BE2C (cell line): Measurements from ENCODE around the gene PATJ.

Experiments used
- DNase-seq: peaks from one replicate; pipeline ENCODE4 v3.0.0-alpha.2; 2020
- H3K27me3 ChIP-seq: fragments of 250-450 bp; sonication (Bioruptor Pico); 2 replicates; pipeline ENCODE4 v1.5.1; 2020; ENCODE audit warnings: mild to moderate bottlenecking
- H3K36me3 ChIP-seq: fragments of 250-450 bp; sonication (Bioruptor Pico); 2 replicates; pipeline ENCODE4 v1.5.1; 2020; ENCODE audit warnings: mild to moderate bottlenecking
- H3K4me1 ChIP-seq: fragments of 250-450 bp; sonication (Bioruptor Pico); 2 replicates; pipeline ENCODE4 v1.5.1; 2020
- H3K4me3 ChIP-seq: 2 replicates; pipeline ENCODE4 v1.5.1; 2011; ENCODE audit warnings: low read depth, low read length
- H3K9me3 ChIP-seq: fragments of 250-450 bp; sonication (Bioruptor Pico); 2 replicates; pipeline ENCODE4 v1.5.1; 2020
- TF ChIP-seq, protein P1 (sequence below): IDR thresholded peaks from 2 replicates; pipeline ENCODE4 v1.5.1; 2012; ENCODE audit warnings: mild to moderate bottlenecking, low read depth, low read length

The PATJ gene

DNA sequence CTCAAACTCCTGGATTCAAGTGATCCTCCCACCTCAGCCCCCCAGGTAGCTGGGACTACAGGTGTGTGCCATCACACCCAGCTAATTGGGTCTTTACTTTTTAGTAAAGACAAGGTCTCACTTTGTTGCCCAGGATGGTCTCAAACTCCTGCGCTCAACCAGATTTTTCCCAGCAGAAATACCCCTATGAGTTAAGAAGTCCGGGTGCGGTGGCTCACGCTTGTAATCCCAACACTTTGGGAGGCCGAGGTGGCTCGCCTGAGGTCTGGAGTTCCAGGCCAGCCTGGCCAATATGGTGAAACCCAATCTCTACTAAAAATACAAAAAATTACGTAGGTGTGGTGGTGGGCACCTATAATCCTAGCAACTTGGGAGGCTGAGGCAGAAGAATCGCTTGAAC, 445.8 kb downstream of the PATJ start:
- no peak overlapping the region for H3K4me3 ChIP-seq
- H3K36me3 ChIP-seq, result no peaks in the 10 kb centered on the region
- TF ChIP-seq, protein P1, sequence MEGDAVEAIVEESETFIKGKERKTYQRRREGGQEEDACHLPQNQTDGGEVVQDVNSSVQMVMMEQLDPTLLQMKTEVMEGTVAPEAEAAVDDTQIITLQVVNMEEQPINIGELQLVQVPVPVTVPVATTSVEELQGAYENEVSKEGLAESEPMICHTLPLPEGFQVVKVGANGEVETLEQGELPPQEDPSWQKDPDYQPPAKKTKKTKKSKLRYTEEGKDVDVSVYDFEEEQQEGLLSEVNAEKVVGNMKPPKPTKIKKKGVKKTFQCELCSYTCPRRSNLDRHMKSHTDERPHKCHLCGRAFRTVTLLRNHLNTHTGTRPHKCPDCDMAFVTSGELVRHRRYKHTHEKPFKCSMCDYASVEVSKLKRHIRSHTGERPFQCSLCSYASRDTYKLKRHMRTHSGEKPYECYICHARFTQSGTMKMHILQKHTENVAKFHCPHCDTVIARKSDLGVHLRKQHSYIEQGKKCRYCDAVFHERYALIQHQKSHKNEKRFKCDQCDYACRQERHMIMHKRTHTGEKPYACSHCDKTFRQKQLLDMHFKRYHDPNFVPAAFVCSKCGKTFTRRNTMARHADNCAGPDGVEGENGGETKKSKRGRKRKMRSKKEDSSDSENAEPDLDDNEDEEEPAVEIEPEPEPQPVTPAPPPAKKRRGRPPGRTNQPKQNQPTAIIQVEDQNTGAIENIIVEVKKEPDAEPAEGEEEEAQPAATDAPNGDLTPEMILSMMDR, result no peak
- DNase-seq, result no peak
- H3K27me3 ChIP-seq, result no peaks in the 10 kb centered on the region
- no peaks in the 10 kb centered on the region for H3K9me3 ChIP-seq
- no peaks in the 10 kb centered on the region for H3K4me1 ChIP-seq

DNA sequence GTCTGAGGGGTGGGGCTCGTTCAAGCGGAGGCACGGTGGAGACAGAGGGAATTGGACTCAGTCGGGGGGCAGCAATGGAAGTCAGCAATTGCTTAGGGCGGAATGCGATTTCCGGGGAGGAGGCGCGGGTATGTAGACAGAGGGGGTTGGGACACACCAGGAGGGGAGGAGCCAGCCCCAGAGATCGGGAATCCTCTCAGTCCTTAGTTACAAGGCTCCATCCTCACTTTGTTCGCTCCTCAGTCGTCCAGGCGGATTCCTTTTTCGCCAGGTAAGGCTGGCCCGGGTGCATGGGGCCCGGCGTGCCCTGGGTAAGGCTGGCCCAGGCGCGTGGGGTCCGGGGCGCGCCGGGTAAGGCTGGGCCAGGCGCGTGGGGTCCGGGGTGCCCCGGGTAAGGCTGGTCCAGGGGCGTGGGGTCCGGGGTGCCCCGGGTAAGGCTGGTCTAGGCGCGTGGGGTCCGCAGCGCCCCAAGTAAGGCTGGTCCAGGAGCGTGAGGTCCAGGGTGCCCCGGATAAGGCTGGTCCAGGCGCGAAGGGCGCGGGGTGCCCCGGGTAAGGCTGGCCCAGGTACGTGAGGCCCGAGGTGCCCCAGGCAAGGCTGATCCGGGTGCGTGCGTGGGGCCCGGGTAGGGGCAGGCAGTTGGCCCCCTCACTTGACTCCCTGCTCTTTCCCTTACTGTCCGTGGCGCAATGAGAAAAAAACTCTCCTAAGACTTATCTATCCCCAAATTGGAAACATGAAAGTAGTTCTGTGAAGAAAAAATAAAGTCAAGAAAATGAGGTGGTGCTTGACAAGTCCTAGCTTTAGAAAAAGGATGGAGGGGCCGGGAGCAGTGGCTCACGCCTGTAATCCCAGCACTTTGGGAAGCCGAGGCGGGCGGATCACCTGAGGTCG, 452.6 kb downstream of the PATJ start, which contains the start of gene L1TD1:
Gene L1TD1 (plus strand): TSS at position 199 of the 894 bp plus-strand sequence. CDS start 11,780 bp downstream, outside the sequence.
- H3K9me3 ChIP-seq, result no peaks in the 10 kb centered on the region
- TF ChIP-seq, protein P1, result no peak
- H3K36me3 ChIP-seq, result no peaks in the 10 kb centered on the region
- H3K27me3 ChIP-seq, result no peaks in the 10 kb centered on the region
- no peak for DNase-seq
- H3K4me1 ChIP-seq, result no peaks in the 10 kb centered on the region
- no peak within 1 kb of the TSS for H3K4me3 ChIP-seq

DNA sequence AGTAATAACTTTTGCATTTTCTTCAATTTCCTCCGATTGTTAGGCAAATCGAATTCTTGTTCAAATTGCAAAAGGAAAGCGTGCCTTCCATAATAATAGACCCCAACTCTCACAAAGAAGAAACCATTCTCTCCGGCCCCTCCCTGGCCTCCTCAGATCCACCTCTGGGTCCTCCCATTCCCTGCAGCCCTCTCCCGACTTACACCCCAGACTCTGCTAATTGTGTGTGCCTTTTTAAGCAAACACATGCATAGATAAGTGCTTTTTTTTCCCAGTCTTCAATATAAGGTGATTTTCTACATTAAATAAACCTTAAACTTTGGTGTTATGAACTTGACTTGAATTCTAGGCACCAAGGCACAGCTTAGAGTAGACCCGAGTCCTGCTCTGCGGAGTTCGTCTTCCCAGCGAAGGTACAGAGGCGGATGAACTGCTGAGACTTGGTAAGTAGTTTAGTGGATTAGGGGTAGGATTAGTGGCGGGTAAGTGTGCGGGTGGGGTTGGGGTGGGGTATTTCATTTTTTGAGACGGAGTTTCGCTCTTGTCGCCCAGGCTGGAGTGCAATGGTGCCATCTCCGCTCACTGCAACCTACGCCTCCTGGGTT, 453.9 kb downstream of the PATJ start:
- Histone ChIP-seq H3K4me3 (no peak overlapping the region), H3K4me1 (no peaks in the 10 kb centered on the region)

DNA sequence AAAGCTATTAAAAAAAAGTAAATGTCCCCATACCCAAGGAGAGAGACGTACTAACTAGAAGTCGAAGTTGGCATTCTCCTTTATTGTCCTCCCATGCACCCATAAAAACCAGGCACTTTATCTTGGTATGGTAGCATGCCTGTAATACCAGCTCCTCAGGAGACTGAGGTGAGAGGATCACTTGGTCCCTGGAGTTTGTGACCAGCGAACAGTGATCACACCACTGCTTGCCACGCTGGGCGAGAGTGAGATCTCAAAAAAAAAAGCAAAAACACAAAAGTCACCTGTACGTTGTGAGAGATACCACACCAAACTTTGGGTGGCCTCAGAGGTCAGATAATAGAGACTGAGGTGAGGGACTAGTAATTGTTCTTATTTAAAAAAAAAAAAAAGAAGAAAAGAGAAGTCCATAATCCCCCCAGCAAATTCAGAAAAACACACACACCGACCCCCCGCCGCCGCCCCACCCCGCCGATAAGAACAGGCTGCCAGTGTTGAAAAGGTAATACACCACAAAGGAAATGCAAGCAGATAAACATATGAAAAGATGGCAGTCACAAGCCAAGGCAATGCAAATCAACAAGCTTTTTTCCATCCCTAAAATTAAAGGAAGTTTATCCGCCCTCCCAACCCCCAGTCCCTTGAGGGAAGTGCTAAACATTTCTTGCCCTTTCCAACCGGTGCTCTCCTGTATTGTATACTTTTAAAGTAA, 455.9 kb downstream of the PATJ start:
- no peaks in the 10 kb centered on the region for H3K36me3 ChIP-seq
- no peaks in the 10 kb centered on the region for H3K9me3 ChIP-seq
- no peaks in the 10 kb centered on the region for H3K4me1 ChIP-seq
- no peak overlapping the region for H3K4me3 ChIP-seq
- H3K27me3 ChIP-seq, result no peaks in the 10 kb centered on the region
- DNase-seq, result no peak
- TF ChIP-seq, protein P1, result no peak

More for the DNA sequence above, 453.9 kb downstream of the PATJ start:
- DNase-seq, result no peak
- TF ChIP-seq, protein P1, result no peak
- H3K9me3 ChIP-seq, result no peaks in the 10 kb centered on the region
- H3K36me3 ChIP-seq, result no peaks in the 10 kb centered on the region
- H3K27me3 ChIP-seq, result no peaks in the 10 kb centered on the region

DNA sequence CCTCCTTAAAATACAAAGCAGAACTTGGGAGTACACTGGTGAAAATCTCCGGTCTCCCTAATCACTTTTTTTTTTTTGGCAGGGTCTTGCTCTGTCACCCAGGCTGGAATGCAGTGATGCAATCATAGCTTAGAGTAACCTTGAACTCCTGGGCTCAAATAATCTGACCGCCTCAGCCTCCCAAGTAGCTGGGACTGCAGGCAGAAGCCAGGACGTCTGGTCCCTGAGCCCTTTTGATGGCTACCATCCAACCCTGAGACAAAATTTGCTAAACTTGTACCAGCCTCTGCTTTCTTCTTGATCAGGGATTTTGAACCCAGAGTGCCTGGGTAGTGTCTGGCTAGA, 456.5 kb downstream of the PATJ start:
- no peaks in the 10 kb centered on the region for H3K4me1 ChIP-seq
- H3K9me3 ChIP-seq, result no peaks in the 10 kb centered on the region
- no peak overlapping the region for H3K4me3 ChIP-seq
- TF ChIP-seq, protein P1, result no peak
- no peaks in the 10 kb centered on the region for H3K27me3 ChIP-seq
- no peak for DNase-seq
- no peaks in the 10 kb centered on the region for H3K36me3 ChIP-seq
